IMR-90 (cell line): Measurements from ENCODE around the gene COL1A1. TPM values are rescaled to one million over a fixed set of nuclear protein-coding genes. Genes with fewer than 3 reads are reported as not detected.
A peak's percentile ranks its signal among the peaks of the same experiment; 100 is the strongest.

Experiments used
- ATAC-seq: fragments of 200-7000 bp; cut with Tn5 transposase; 2 replicates; pipeline ENCODE4 v1.9.1; 2020; ENCODE audit warnings: low read depth, mild to moderate bottlenecking, moderate library complexity
- BruUV-seq: library from RNA; stranded (reverse); fragments of 400-500 nt; replicated peaks from 2 replicates; lab custom pipeline; 2021; lab: Mats Ljungman, UMichigan
- CTCF ChIA-PET: fragments of 300-600 bp; formaldehyde crosslinking; extraction: SDS; loops from one replicate; lab custom pipeline; 2021; ENCODE audit warnings: antibody characterized with exemption; lab: Yijun Ruan, JAX
- POLR2A ChIA-PET: fragments of 300-600 bp; sonication (Branson Sonifier 250); formaldehyde crosslinking; loops from one replicate; lab custom pipeline; 2022; ENCODE audit warnings: antibody characterized with exemption; ENCODE audit not compliant: unreplicated experiment; lab: Charles Lee
- DNase-seq: peaks from one replicate; pipeline ENCODE4 v3.0.0; 2013
- H2AFZ ChIP-seq: replicated peaks from 2 replicates; pipeline ENCODE3; 2013; ENCODE audit warnings: low read length, mild to moderate bottlenecking; ENCODE audit not compliant: poor library complexity
- H2AK5ac ChIP-seq: 2 replicates; pipeline ENCODE4 v1.6.1; 2013; ENCODE audit warnings: low read depth, low read length, inconsistent platforms
- H2AK9ac ChIP-seq: replicated peaks from 2 replicates; pipeline ENCODE3; 2013; ENCODE audit warnings: mild to moderate bottlenecking, low read depth, low read length, moderate library complexity; ENCODE audit not compliant: poor library complexity
- H2BK120ac ChIP-seq: 2 replicates; pipeline ENCODE4 v1.6.1; 2013; ENCODE audit warnings: low read depth, low read length, inconsistent platforms
- H2BK15ac ChIP-seq: 3 replicates; pipeline ENCODE4 v1.6.1; 2013; ENCODE audit warnings: low read depth, low read length, inconsistent platforms
- H2BK20ac ChIP-seq: 2 replicates; pipeline ENCODE4 v1.6.1; 2013; ENCODE audit warnings: low read depth, mild to moderate bottlenecking, inconsistent platforms, low read length, moderate library complexity
- H2BK5ac ChIP-seq: 2 replicates; pipeline ENCODE4 v1.6.1; 2013; ENCODE audit warnings: mild to moderate bottlenecking, low read depth, low read length, inconsistent platforms; ENCODE audit not compliant: poor library complexity, severe bottlenecking
- H3K14ac ChIP-seq: replicated peaks from 2 replicates; pipeline ENCODE4 v1.6.1; 2013; ENCODE audit warnings: low read depth, low read length, inconsistent platforms
- H3K18ac ChIP-seq: 2 replicates; pipeline ENCODE4 v1.6.1; 2013; ENCODE audit warnings: low read depth, low read length, control low read depth
- H3K23ac ChIP-seq: 2 replicates; pipeline ENCODE4 v1.6.1; 2013; ENCODE audit warnings: low read depth, low read length, inconsistent platforms
- H3K27ac ChIP-seq: 2 replicates; pipeline ENCODE4 v1.5.1; 2013; ENCODE audit warnings: mild to moderate bottlenecking, control low read depth, low read length; ENCODE audit not compliant: insufficient read depth
- H3K27me3 ChIP-seq: 2 replicates; pipeline ENCODE4 v1.6.1; 2013; ENCODE audit warnings: low read length; ENCODE audit not compliant: control insufficient read depth, insufficient read depth
- H3K36me3 ChIP-seq: 2 replicates; pipeline ENCODE4 v1.6.1; 2013; ENCODE audit warnings: low read length, mixed read lengths; ENCODE audit not compliant: control insufficient read depth, insufficient read depth
- H3K4ac ChIP-seq: 2 replicates; pipeline ENCODE4 v1.6.1; 2013; ENCODE audit warnings: low read depth, low read length, inconsistent platforms
- H3K4me1 ChIP-seq: 2 replicates; pipeline ENCODE4 v1.6.1; 2013; ENCODE audit warnings: low read length, mixed read lengths; ENCODE audit not compliant: control insufficient read depth, insufficient read depth
- H3K4me2 ChIP-seq: 2 replicates; pipeline ENCODE4 v1.6.1; 2013; ENCODE audit warnings: low read depth, mild to moderate bottlenecking, control low read depth, low read length, moderate library complexity
- H3K4me3 ChIP-seq: 2 replicates; pipeline ENCODE4 v1.5.1; 2013; ENCODE audit warnings: low read depth, mild to moderate bottlenecking, control low read depth, low read length, moderate library complexity; ENCODE audit not compliant: insufficient read depth
- H3K56ac ChIP-seq: 2 replicates; pipeline ENCODE4 v1.6.1; 2013; ENCODE audit warnings: low read length, inconsistent platforms; ENCODE audit not compliant: insufficient read depth; ENCODE audit errors: extremely low read depth
- H3K79me1 ChIP-seq, 2 experiments: 2 replicates each; pipeline ENCODE4 v1.6.1; 2013; ENCODE audit warnings: low read length in 2 of 2, inconsistent platforms in 1 of 2, low read depth in 1 of 2
- H3K9ac ChIP-seq: 2 replicates; pipeline ENCODE4 v1.6.1; 2013; ENCODE audit warnings: low read depth, low read length, control low read depth
- H3K9me1 ChIP-seq: 2 replicates; pipeline ENCODE4 v1.6.1; 2013; ENCODE audit warnings: low read length, inconsistent platforms; ENCODE audit not compliant: insufficient read depth
- H3K9me3 ChIP-seq: 2 replicates; pipeline ENCODE4 v1.6.1; 2013; ENCODE audit warnings: low read length; ENCODE audit not compliant: control insufficient read depth, insufficient read depth
- H4K20me1 ChIP-seq: 2 replicates; pipeline ENCODE4 v1.6.1; 2013; ENCODE audit warnings: low read length, inconsistent platforms; ENCODE audit not compliant: insufficient read depth
- H4K5ac ChIP-seq: 2 replicates; pipeline ENCODE4 v1.6.1; 2013; ENCODE audit warnings: mild to moderate bottlenecking, low read depth, low read length, control low read depth
- H4K8ac ChIP-seq, 2 experiments: 2 replicates each; pipeline ENCODE4 v1.6.1; 2013; ENCODE audit warnings: low read depth in 2 of 2, low read length in 2 of 2, control low read depth in 1 of 2, inconsistent platforms in 1 of 2
- H4K91ac ChIP-seq: 2 replicates; pipeline ENCODE4 v1.6.1; 2013; ENCODE audit warnings: low read depth, low read length, inconsistent platforms; ENCODE audit not compliant: insufficient read depth
- ELK1 ChIP-seq: fragments of 150-350 bp; IDR thresholded peaks from 2 replicates; pipeline ENCODE4 v1.6.1; 2016; ENCODE audit warnings: low read depth, mild to moderate bottlenecking, low read length, moderate library complexity, borderline replicate concordance
- FOS ChIP-seq: fragments of 150-350 bp; IDR thresholded peaks from 2 replicates; pipeline ENCODE4 v1.6.1; 2016; ENCODE audit warnings: low read depth, low read length
- MXI1 ChIP-seq: IDR thresholded peaks from 2 replicates; pipeline ENCODE4 v1.6.1; 2012; ENCODE audit warnings: low read depth, mild to moderate bottlenecking, low read length, moderate library complexity, borderline replicate concordance
- RCOR1 ChIP-seq: IDR thresholded peaks from 2 replicates; pipeline ENCODE4 v1.6.1; 2012; ENCODE audit warnings: mild to moderate bottlenecking, low read length, improper control_type of control experiment; ENCODE audit not compliant: insufficient replicate concordance
- WGBS, 2 experiments: methylation state at CpG; one replicate each; pipeline versions ENCODE4 v1.1.5 to v1.1.7; 2013; ENCODE audit warnings: missing lambda C conversion rate in 2 of 2; ENCODE audit not compliant: insufficient read length in 1 of 2; ENCODE audit errors: extremely low coverage in 2 of 2; 5-methylcytosine and 5-hydroxymethylcytosine counted together
- dilution Hi-C: fragments of 300-500 bp; cut with HindIII; formaldehyde crosslinking; loops from one replicate; pipeline ENCODE4 v1.14.3; 2018; ENCODE audit warnings: low sequenced_read_pairs; ENCODE audit not compliant: unreplicated experiment
- in situ Hi-C: fragments of 300-500 bp; cut with MboI; formaldehyde crosslinking; loops from 3 replicates; pipeline ENCODE4 v1.14.3; 2019; ENCODE audit warnings: low sequenced_read_pairs, inconsistent platforms, mixed read lengths
- intact Hi-C: fragments of 100-400 bp; cut with micrococcal nuclease; formaldehyde crosslinking; loops from 2 replicates; pipeline ENCODE4 v1.10.0; 2022
- polyA plus RNA-seq, 3 experiments: library from polyadenylated mRNA; depleted of rRNA; stranded (reverse); fragments of >200 nt; gene quantifications; 2 replicates each; pipeline ENCODE4 v1.2.3, GENCODE V29; 2012; ENCODE audit warnings: low replicate concordance in 1 of 3
- total RNA-seq: library from RNA; depleted of rRNA; stranded (reverse); fragments of >200 nt; gene quantifications from 2 replicates; pipeline ENCODE4 v1.2.3, GENCODE V29; 2012
- TF ChIP-seq, protein P1 (sequence below): conservative IDR thresholded peaks from 2 replicates; pipeline ENCODE4 v1.5.1; 2012; ENCODE audit warnings: mild to moderate bottlenecking, low read depth, low read length, improper control_type of control experiment

The COL1A1 gene
- total and polyA plus RNA-seq, 2 of the 4 experiments (the other 2 are of a cell fraction), result 2,180 to 4,350 TPM

DNA sequence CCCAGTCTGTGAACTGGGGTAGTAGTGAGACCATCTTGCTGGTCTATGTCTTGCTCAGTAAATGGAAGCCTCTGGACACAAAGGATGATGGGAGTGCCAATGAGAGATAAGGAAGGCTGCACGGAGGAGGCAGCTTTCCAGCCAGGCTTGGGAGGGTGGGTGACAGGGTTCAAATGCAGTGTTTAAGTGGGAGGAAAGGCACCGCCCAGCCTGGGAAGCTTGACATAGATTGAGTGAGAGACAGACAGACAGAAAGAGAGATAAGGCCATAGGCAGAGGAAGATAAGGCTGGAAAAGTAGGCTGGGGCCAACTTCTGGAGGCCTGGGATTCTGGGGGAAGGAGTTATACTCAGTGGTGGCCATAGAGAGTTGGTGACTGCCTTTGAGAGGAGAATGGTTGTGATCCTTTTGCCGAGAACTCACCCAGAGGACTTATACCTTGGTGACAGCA is 7.2 kb upstream of the COL1A1 start:
- BruUV-seq, result no TSS peak
- Histone ChIP-seq H3K4me3 (no peak overlapping the region), H3K4me2 (no peak overlapping the region), H4K20me1 (no peaks in the 10 kb centered on the region), H3K56ac (peak overlapping the region; percentile 86; the same call in 1 of the 2 replicates), H2AK5ac (peak overlapping the region; percentile 100), H2AK9ac (peak overlapping the region; percentile 100), H4K91ac (peak overlapping the region; percentile 99), H2AFZ (peak overlapping the region; percentile 15), H3K23ac (peak overlapping the region; percentile 97), H2BK120ac (peak overlapping the region; percentile 99), H3K9ac (peak overlapping the region; percentile 17; the same call in 1 of the 2 replicates), H3K27me3 (no peaks in the 10 kb centered on the region), H2BK15ac (peak overlapping the region; percentile 99), H3K9me3 (no peaks in the 10 kb centered on the region), H3K4ac (peak overlapping the region; percentile 99), H3K79me1 (peaks cover 25 to 81% of the 10 kb centered on the region in 2 experiments; a peak in 3 of 4 replicates), H3K4me1 (peaks cover 71% of the 10 kb centered on the region), H3K36me3 (no peaks in the 10 kb centered on the region), H4K8ac (peak overlapping the region; percentile 64 to 96), H2BK5ac (peak overlapping the region; percentile 91), H3K18ac (peak overlapping the region; percentile 70), H2BK20ac (peak overlapping the region; percentile 98), H3K14ac (peak overlapping the region; percentile 89), H3K9me1 (peaks cover 44% of the 10 kb centered on the region), H3K27ac (peak overlapping the region; percentile 95), H4K5ac (peak overlapping the region; percentile 61)
- dilution Hi-C loops (no loop called here), in situ Hi-C loops (no loop called here), intact Hi-C loops (no loop called here)
- DNase-seq, result no peak
- TF ChIP-seq RCOR1 (no peak), MXI1 (no peak), FOS (no peak), ELK1 (no peak)
- TF ChIP-seq, protein P1, sequence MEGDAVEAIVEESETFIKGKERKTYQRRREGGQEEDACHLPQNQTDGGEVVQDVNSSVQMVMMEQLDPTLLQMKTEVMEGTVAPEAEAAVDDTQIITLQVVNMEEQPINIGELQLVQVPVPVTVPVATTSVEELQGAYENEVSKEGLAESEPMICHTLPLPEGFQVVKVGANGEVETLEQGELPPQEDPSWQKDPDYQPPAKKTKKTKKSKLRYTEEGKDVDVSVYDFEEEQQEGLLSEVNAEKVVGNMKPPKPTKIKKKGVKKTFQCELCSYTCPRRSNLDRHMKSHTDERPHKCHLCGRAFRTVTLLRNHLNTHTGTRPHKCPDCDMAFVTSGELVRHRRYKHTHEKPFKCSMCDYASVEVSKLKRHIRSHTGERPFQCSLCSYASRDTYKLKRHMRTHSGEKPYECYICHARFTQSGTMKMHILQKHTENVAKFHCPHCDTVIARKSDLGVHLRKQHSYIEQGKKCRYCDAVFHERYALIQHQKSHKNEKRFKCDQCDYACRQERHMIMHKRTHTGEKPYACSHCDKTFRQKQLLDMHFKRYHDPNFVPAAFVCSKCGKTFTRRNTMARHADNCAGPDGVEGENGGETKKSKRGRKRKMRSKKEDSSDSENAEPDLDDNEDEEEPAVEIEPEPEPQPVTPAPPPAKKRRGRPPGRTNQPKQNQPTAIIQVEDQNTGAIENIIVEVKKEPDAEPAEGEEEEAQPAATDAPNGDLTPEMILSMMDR, result no peak
- ChIA-PET CTCF (interaction anchor here (1.4 to 1.9 kb wide), 2 partner anchors 39 to 114 kb away, joined by 3 to 6 read pairs; no protein-coding TSS in a partner anchor), POLR2A (interaction anchor here (3.2 to 5.7 kb wide), 2 partner anchors 8 to 11 kb away, joined by 22 to 159 read pairs; partner anchors contain the start of gene COL1A1)
- 54% methylated on average over 2 of the region's 3 CpGs; no CpG with 5 or more reads in 1 of the 2 experiments for whole genome bisulfite sequencing, 2 experiments
- no peak for ATAC-seq
